SH-SY5Y (cell line): ENCODE data around the gene NME8.

Experiments
- GATA2 ChIP-seq: IDR thresholded peaks from 2 replicates; pipeline ENCODE4 v1.6.1; 2011; ENCODE audit warnings: mild to moderate bottlenecking, low read depth, low read length
- GATA3 ChIP-seq: IDR thresholded peaks from 2 replicates; pipeline ENCODE4 v1.6.1; 2011; ENCODE audit warnings: low read depth, mild to moderate bottlenecking, low read length, moderate library complexity

NME8 gene

GRCh38 chr7:37920849-37921805, 72.7 kb downstream of the NME8 start:
- TF ChIP-seq GATA3 (no peak), GATA2 (0 out of 2 replicates have a peak, but pooled peaks have one; percentile 23)

- no peak for TF ChIP-seq GATA3
- TF ChIP-seq GATA2: no peak
Observed at GRCh38 chr7:37921876-37922275, 73.5 kb downstream of the NME8 start.

GRCh38 chr7:37923996-37924395, 75.6 kb downstream of the NME8 start:
- TF ChIP-seq GATA3: no peak
- no peak for TF ChIP-seq GATA2

GRCh38 chr7:37924491-37925041, 76.2 kb downstream of the NME8 start:
- TF ChIP-seq GATA3: no peak
- TF ChIP-seq GATA2: no peak

- TF ChIP-seq GATA3 (no peak), GATA2 (no peak)
Observed at GRCh38 chr7:37925620-37926019, 77.2 kb downstream of the NME8 start.

- TF ChIP-seq GATA3 (no peak), GATA2 (no peak; the same call in 1 of the 2 replicates)
Observed at GRCh38 chr7:37927773-37928444, 79.5 kb downstream of the NME8 start.

GRCh38 chr7:37928878-37929277, 80.5 kb downstream of the NME8 start:
- TF ChIP-seq GATA3: no peak
- TF ChIP-seq GATA2: no peak

GRCh38 chr7:37930226-37930948, 82.0 kb downstream of the NME8 start:
- TF ChIP-seq GATA3 (no peak), GATA2 (no peak)

GRCh38 chr7:37932543-37932942, 84.1 kb downstream of the NME8 start:
- TF ChIP-seq GATA3: no peak
- no peak for TF ChIP-seq GATA2

- TF ChIP-seq GATA2 (no peak), GATA3 (no peak)
Observed at GRCh38 chr7:37933018-37933566, 84.7 kb downstream of the NME8 start.

GRCh38 chr7:37942934-37943610, 94.7 kb downstream of the NME8 start:
- TF ChIP-seq GATA2 (no peak), GATA3 (no peak)

GRCh38 chr7:37943905-37944736, 95.7 kb downstream of the NME8 start:
- TF ChIP-seq GATA2: no peak
- no peak for TF ChIP-seq GATA3

- TF ChIP-seq GATA3 (no peak), GATA2 (no peak)
Observed at GRCh38 chr7:37944737-37945054, 96.3 kb downstream of the NME8 start.
